Heart left ventricle (tissue), 16 donors: ENCODE results near the gene C1orf21. TPM values are rescaled to one million over a fixed set of nuclear protein-coding genes. Genes with fewer than 3 reads are reported as not detected.
A peak's percentile ranks its signal among the peaks of the same experiment; 100 is the strongest.

Source experiments
- ATAC-seq, 4 donors: fragments of 200-7000 bp; cut with Tn5 transposase; one replicate each; pipeline ENCODE4 v1.9.1; 2020 to 2022; ENCODE audit warnings: moderate library complexity in 4 of 4, mild to moderate bottlenecking in 3 of 4, moderate number of reproducible peaks in 1 of 4
- DNase-seq, 5 donors: peaks; one replicate each; pipeline ENCODE4 v3.0.0-alpha.2; 2020
- H3K27ac ChIP-seq, 12 donors: fragments of 200-600 bp; sonication (generic) in 4 of 12; one replicate each; pipeline versions ENCODE4 v1.5.0 to v1.8.0; 2016 to 2022; ENCODE audit warnings: mild to moderate bottlenecking in 2 of 12
- H3K27me3 ChIP-seq, 9 donors: fragments of 200-600 bp; sonication (generic) in 2 of 9; one replicate each; pipeline versions ENCODE4 v1.5.1 to v1.8.0; 2016 to 2022; ENCODE audit warnings: mild to moderate bottlenecking in 3 of 9
- H3K36me3 ChIP-seq, 9 donors: fragments of 200-600 bp; sonication (generic) in 2 of 9; one replicate each; pipeline versions ENCODE4 v1.5.0 to v1.8.0; 2018 to 2022; ENCODE audit warnings: mild to moderate bottlenecking in 2 of 9
- H3K4me1 ChIP-seq, 12 donors: fragments of 200-600 bp; sonication (generic) in 4 of 12; one replicate each; pipeline versions ENCODE4 v1.5.0 to v1.8.0; 2016 to 2022; ENCODE audit warnings: mild to moderate bottlenecking in 3 of 12
- H3K4me3 ChIP-seq, 12 donors: fragments of 200-600 bp; sonication (generic) in 4 of 12; one replicate each; pipeline versions ENCODE4 v1.5.0 to v1.8.0; 2017 to 2022; ENCODE audit warnings: mild to moderate bottlenecking in 9 of 12, moderate library complexity in 4 of 12
- H3K9me3 ChIP-seq, 12 donors: fragments of 200-600 bp; sonication (generic) in 4 of 12; one replicate each; pipeline versions ENCODE4 v1.5.0 to v1.8.0; 2016 to 2022; ENCODE audit warnings: mild to moderate bottlenecking in 1 of 12
- POLR2A ChIP-seq, 2 donors: fragments of 450-650 bp; IDR thresholded peaks; one replicate each; pipeline ENCODE4 v1.6.1; 2017; ENCODE audit warnings: antibody characterized with exemption in 2 of 2, mild to moderate bottlenecking in 2 of 2, moderate library complexity in 2 of 2
- WGBS, 4 donors: extraction: QIAGEN DNeasy Blood & Tissue Kit in 2 of 4; methylation state at CpG; one replicate each; pipeline versions ENCODE4 v1.1.5 to v1.1.7; 2013 to 2018; 5-methylcytosine and 5-hydroxymethylcytosine counted together
- intact Hi-C, 10 donors: fragments of 100-400 bp; cut with DNase I; formaldehyde crosslinking; loops; one replicate each; pipeline versions ENCODE4 v1.11.1 to v1.14.2; 2022
- polyA plus RNA-seq, 2 donors: library from polyadenylated mRNA; stranded (reverse); fragments of 200-250 nt; gene quantifications; one replicate each; pipeline ENCODE4 v1.2.3, GENCODE V29; 2013
- total RNA-seq, 9 donors: library from RNA; depleted of rRNA in 2 of 9; stranded (reverse); fragments of >200 nt in 2 of 9; fragmentation: NEBNext Ultra II Directional in 3 of 9; extraction: Animal tissue kit (Norgen Biotek cat#: 25700) in 3 of 9; gene quantifications; one replicate each; pipeline versions ENCODE4 v1.1.0 to v1.2.4, GENCODE V29; 2016 to 2023
- TF ChIP-seq, protein P1 (sequence below), 12 donors: fragments of 200-600 bp; sonication (generic) in 4 of 12; IDR thresholded peaks; one replicate each; pipeline versions ENCODE4 v1.5.0 to v1.8.0; 2018 to 2022; ENCODE audit warnings: antibody characterized with exemption in 12 of 12, mild to moderate bottlenecking in 5 of 12
- donor health status: ischemic (EF 13 %, LVEDD 7.1; RV severe dilation, severe dysfunction).
- donor health status: healthy with polysubstance abuse.
- donor health status: DM: no; HTN: yes; CAD: no.
- donor health status: DM: no; HTN: no; CAD: no.
- donor health status: ischemic (EF 25% LVEDD 6.9; RV normal size, moderate dysfunction).
- donor health status: ischemic (EF 25% LVEDD 5.7; RV mildly dilated, moderate dysfunction).
- donor health status: healthy.
- donor health status: DM: yes; HTN: yes; CAD: no.
- donor health status: ischemic (EF 35%, LVEDD 5.7; RV mildly dilated, moderate dysfunction).
- donor health status: nonischemic (EF 11% LVEDD 7.7; RV severe dilation, severe dysfunction).
- donor health status: DM: yes; HTN: yes; CAD: no.
- donor health status: PGD.
- donor health status: ischemic (EF 29% LVEDD 5.4; RV normal size, mild dysfunction).
- donor health status: nonischemic (EF 23%, LVEDD 6.1; RV moderate dilation, normal function).

Gene C1orf21
- total and polyA plus RNA-seq, 11 donors = 32.0 to 81.3 (median 68.4) TPM

GRCh38 chr1:184399192-184399847 lies 12.5 kb downstream of the C1orf21 start:
- no peaks in the 10 kb centered on the region for H3K9me3 ChIP-seq
- peak overlapping the region in 5 of 12 donors; percentile 11 to 38 (median 28) for H3K27ac ChIP-seq
- no peak overlapping the region for H3K4me3 ChIP-seq
- no peak for TF ChIP-seq POLR2A (IDR thresholded peaks at IDR 0.05)
- TF ChIP-seq, protein P1, sequence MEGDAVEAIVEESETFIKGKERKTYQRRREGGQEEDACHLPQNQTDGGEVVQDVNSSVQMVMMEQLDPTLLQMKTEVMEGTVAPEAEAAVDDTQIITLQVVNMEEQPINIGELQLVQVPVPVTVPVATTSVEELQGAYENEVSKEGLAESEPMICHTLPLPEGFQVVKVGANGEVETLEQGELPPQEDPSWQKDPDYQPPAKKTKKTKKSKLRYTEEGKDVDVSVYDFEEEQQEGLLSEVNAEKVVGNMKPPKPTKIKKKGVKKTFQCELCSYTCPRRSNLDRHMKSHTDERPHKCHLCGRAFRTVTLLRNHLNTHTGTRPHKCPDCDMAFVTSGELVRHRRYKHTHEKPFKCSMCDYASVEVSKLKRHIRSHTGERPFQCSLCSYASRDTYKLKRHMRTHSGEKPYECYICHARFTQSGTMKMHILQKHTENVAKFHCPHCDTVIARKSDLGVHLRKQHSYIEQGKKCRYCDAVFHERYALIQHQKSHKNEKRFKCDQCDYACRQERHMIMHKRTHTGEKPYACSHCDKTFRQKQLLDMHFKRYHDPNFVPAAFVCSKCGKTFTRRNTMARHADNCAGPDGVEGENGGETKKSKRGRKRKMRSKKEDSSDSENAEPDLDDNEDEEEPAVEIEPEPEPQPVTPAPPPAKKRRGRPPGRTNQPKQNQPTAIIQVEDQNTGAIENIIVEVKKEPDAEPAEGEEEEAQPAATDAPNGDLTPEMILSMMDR (IDR thresholded peaks at IDR 0.05) = no peak
- ATAC-seq (peak; percentile 26 to 65 (median 47)), DNase-seq (no peak)
- intact Hi-C loops = loop anchor here in 1 of 10 donors (10.0 kb wide), 1 partner anchor 45 kb away; no protein-coding TSS in a partner anchor
- WGBS, 4 donors = 25 to 58% (median 36%) methylated on average over 5 of the region's 5 CpGs
- H3K36me3 ChIP-seq = no peaks in the 10 kb centered on the region
- H3K27me3 ChIP-seq = no peaks in the 10 kb centered on the region
- H3K4me1 ChIP-seq = peaks cover 0 to 66% (median 35%) of the 10 kb centered on the region in 12 donors

GRCh38 chr1:184403961-184404726 lies 17.3 kb downstream of the C1orf21 start:
- no peaks in the 10 kb centered on the region for H3K27me3 ChIP-seq
- H3K4me1 ChIP-seq = peaks cover 0 to 85% (median 56%) of the 10 kb centered on the region in 12 donors
- no peak for ATAC-seq
- no peaks in the 10 kb centered on the region for H3K9me3 ChIP-seq
- intact Hi-C loops = no loop called here
- no peak overlapping the region for H3K4me3 ChIP-seq
- no peak for TF ChIP-seq POLR2A (IDR thresholded peaks at IDR 0.05)
- TF ChIP-seq, protein P1 (IDR thresholded peaks at IDR 0.05) = no peak
- no peak for DNase-seq
- 92 to 95% (median 93%) methylated on average over 3 of the region's 3 CpGs for WGBS, 4 donors
- no peak overlapping the region for H3K27ac ChIP-seq
- H3K36me3 ChIP-seq = no peaks in the 10 kb centered on the region

DNA sequence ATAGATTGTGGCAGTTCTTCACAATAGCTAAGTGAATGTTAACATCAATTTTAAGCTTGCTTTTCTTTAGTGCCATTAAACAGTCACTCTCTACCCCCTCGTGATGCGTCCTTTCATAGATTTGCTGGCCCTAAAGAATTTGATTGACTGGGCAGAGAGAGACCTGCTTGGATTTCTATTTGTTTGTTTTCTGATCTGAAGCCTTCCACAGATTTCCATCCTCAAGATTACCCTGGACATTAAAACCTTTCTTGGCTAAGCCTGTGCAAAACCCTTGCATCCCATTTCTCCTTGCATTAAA lies 17.8 kb downstream of the C1orf21 start:
- intact Hi-C loops = no loop called here
- ATAC-seq = no peak
- TF ChIP-seq POLR2A (IDR thresholded peaks at IDR 0.05) = no peak
- TF ChIP-seq, protein P1 (IDR thresholded peaks at IDR 0.05) = no peak
- H3K27ac ChIP-seq = no peak overlapping the region
- no peaks in the 10 kb centered on the region for H3K27me3 ChIP-seq
- H3K4me1 ChIP-seq = peaks cover 0 to 86% (median 54%) of the 10 kb centered on the region in 12 donors
- no peak overlapping the region for H3K4me3 ChIP-seq
- H3K36me3 ChIP-seq = no peaks in the 10 kb centered on the region
- DNase-seq = no peak
- no peaks in the 10 kb centered on the region for H3K9me3 ChIP-seq
- 81 to 83% (median 83%) methylated on average over 2 of the region's 2 CpGs for WGBS, 4 donors

- Histone ChIP-seq H3K4me1 (peaks cover 0 to 88% (median 49%) of the 10 kb centered on the region in 12 donors), H3K9me3 (no peaks in the 10 kb centered on the region), H3K36me3 (no peaks in the 10 kb centered on the region), H3K4me3 (no peak overlapping the region), H3K27me3 (no peaks in the 10 kb centered on the region), H3K27ac (no peak overlapping the region)
- DNase-seq (no peak), ATAC-seq (no peak)
- 66 to 85% (median 81%) methylated on average over 4 of the region's 4 CpGs for WGBS, 4 donors
- intact Hi-C loops = no loop called here
- no peak for TF ChIP-seq POLR2A (IDR thresholded peaks at IDR 0.05)
- TF ChIP-seq, protein P1 (IDR thresholded peaks at IDR 0.05) = no peak
These were observed 18.4 kb downstream of the C1orf21 start for GRCh38 chr1:184405094-184405800.
